GM12878 (cell line): Measurements from ENCODE around the gene GPRC5B. TPM values are rescaled to one million over a fixed set of nuclear protein-coding genes. Genes with fewer than 3 reads are reported as not detected.

Experiments used
- ATAC-seq: fragments of 200-7000 bp; cut with Tn5 transposase; 3 replicates; pipeline ENCODE4 v1.9.1; 2020; ENCODE audit warnings: mild to moderate bottlenecking, moderate library complexity
- BruUV-seq: library from RNA; stranded (reverse); fragments of 400-500 nt; replicated peaks from 2 replicates; lab custom pipeline; 2021; lab: Mats Ljungman, UMichigan
- CTCF ChIA-PET: fragments of 300-600 bp; sonication (Branson Sonifier 250); formaldehyde crosslinking; extraction: SDS; loops from one replicate; lab custom pipeline; 2021; ENCODE audit warnings: inconsistent platforms; lab: Yijun Ruan, JAX
- POLR2A ChIA-PET: fragments of 350-600 bp; formaldehyde crosslinking; extraction: SDS; loops from one replicate; lab custom pipeline; 2021; ENCODE audit warnings: inconsistent platforms; lab: Charles Lee
- RAD21 ChIA-PET: fragments of 300-600 bp; sonication (Branson Sonifier 250); formaldehyde crosslinking; loops from one replicate; lab custom pipeline; 2023; ENCODE audit warnings: antibody characterized with exemption; ENCODE audit not compliant: unreplicated experiment; lab: Charles Lee
- SMC1A ChIA-PET: fragments of 300-600 bp; sonication (Branson Sonifier 250); formaldehyde crosslinking; loops from one replicate; lab custom pipeline; 2023; ENCODE audit not compliant: unreplicated experiment, uncharacterized antibody; lab: Charles Lee
- DNase-seq: peaks from one replicate; pipeline ENCODE4 v3.0.0-alpha.2; 2011; ENCODE audit warnings: low read depth, low spot score
- FAIRE-seq: peaks from 3 replicates; lab custom pipeline; 2011; peaks lifted over from hg19 to GRCh38; lab: Jason Lieb, UNC
- H2AFZ ChIP-seq: 2 replicates; pipeline ENCODE4 v1.6.0; 2011; ENCODE audit warnings: low read depth, low read length, control low read depth; ENCODE audit not compliant: control insufficient read depth
- H3K27ac ChIP-seq: 2 replicates; pipeline ENCODE4 v1.5.1; 2011; ENCODE audit warnings: control low read depth; ENCODE audit not compliant: control insufficient read depth, insufficient read depth
- H3K27me3 ChIP-seq, 2 experiments: replicated peaks in 1 of 2; 2 replicates each; pipeline versions ENCODE4 v1.6.0 to v1.6.1; 2011; ENCODE audit warnings: low read length in 1 of 2; ENCODE audit not compliant: control insufficient read depth in 2 of 2, insufficient read depth in 2 of 2
- H3K36me3 ChIP-seq, 2 experiments: 2 replicates each; pipeline ENCODE4 v1.5.1; 2011; ENCODE audit warnings: low read length in 1 of 2; ENCODE audit not compliant: control insufficient read depth in 2 of 2, insufficient read depth in 2 of 2
- H3K4me1 ChIP-seq: 2 replicates; pipeline ENCODE4 v1.6.1; 2011; ENCODE audit warnings: mild to moderate bottlenecking, low read length, moderate library complexity, mixed read lengths; ENCODE audit not compliant: control insufficient read depth, insufficient read depth
- H3K4me2 ChIP-seq: 2 replicates; pipeline ENCODE4 v1.6.0; 2011; ENCODE audit warnings: control low read depth; ENCODE audit not compliant: control insufficient read depth, insufficient read depth
- H3K4me3 ChIP-seq: fragments of 200-600 bp; sonication (generic); 2 replicates; pipeline ENCODE4 v1.5.1; 2016
- H3K79me2 ChIP-seq: 2 replicates; pipeline ENCODE4 v1.6.0; 2011; ENCODE audit warnings: low read length; ENCODE audit not compliant: control insufficient read depth, insufficient read depth
- H3K9ac ChIP-seq: 2 replicates; pipeline ENCODE4 v1.8.0; 2011; ENCODE audit warnings: low read length, control low read depth, mixed read lengths; ENCODE audit not compliant: control insufficient read depth, insufficient read depth
- H3K9me3 ChIP-seq: replicated peaks from 3 replicates; pipeline ENCODE4 v1.5.1; 2011; ENCODE audit warnings: mild to moderate bottlenecking, low read length; ENCODE audit not compliant: control insufficient read depth, insufficient read depth
- H4K20me1 ChIP-seq: 2 replicates; pipeline ENCODE4 v1.6.0; 2011; ENCODE audit not compliant: control insufficient read depth, insufficient read depth
- DPF2 ChIP-seq: fragments of 450-650 bp; IDR thresholded peaks from 2 replicates; pipeline ENCODE4 v1.6.1; 2017; ENCODE audit warnings: mild to moderate bottlenecking
- MTA2 ChIP-seq: fragments of 450-650 bp; IDR thresholded peaks from 2 replicates; pipeline ENCODE4 v1.6.1; 2016; ENCODE audit warnings: low read depth, mild to moderate bottlenecking, moderate library complexity
- NFYA ChIP-seq: IDR thresholded peaks from 2 replicates; pipeline ENCODE4 v1.6.1; 2011; ENCODE audit warnings: low read depth, mild to moderate bottlenecking, low read length, improper control_type of control experiment, borderline replicate concordance
- RAD21 ChIP-seq: IDR thresholded peaks from 2 replicates; pipeline ENCODE4 v1.6.1; 2011; ENCODE audit warnings: mild to moderate bottlenecking, low read depth, low read length, moderate library complexity; ENCODE audit not compliant: insufficient read depth
- RELA ChIP-seq: fragments of 450-650 bp; IDR thresholded peaks from 2 replicates; pipeline ENCODE4 v1.8.0; 2014; ENCODE audit warnings: borderline replicate concordance; ENCODE audit not compliant: partially characterized antibody
- SIN3A ChIP-seq: IDR thresholded peaks from 2 replicates; pipeline ENCODE4 v1.6.1; 2012; ENCODE audit warnings: low read depth, low read length, improper control_type of control experiment
- SMC3 ChIP-seq: IDR thresholded peaks from 2 replicates; pipeline ENCODE4 v1.6.1; 2011; ENCODE audit warnings: low read length, improper control_type of control experiment, borderline replicate concordance
- USF2 ChIP-seq: IDR thresholded peaks from 2 replicates; pipeline ENCODE4 v1.6.1; 2011; ENCODE audit warnings: low read depth, low read length, improper control_type of control experiment, borderline replicate concordance
- WGBS: methylation state at CpG from one replicate; pipeline ENCODE4 v1.1.6; 2016; ENCODE audit warnings: low lambda C conversion rate; ENCODE audit not compliant: insufficient replicate concordance, insufficient coverage; ENCODE audit errors: missing lambda C conversion rate; 5-methylcytosine and 5-hydroxymethylcytosine counted together
- in situ Hi-C: fragments of 300-500 bp; cut with MboI; formaldehyde crosslinking; loops from 9 replicates; pipeline ENCODE4 v1.14.3; 2018; ENCODE audit warnings: mixed read lengths
- intact Hi-C: fragments of 100-400 bp; cut with micrococcal nuclease; formaldehyde crosslinking; loops from one replicate; pipeline ENCODE4 v1.14.2; 2022; ENCODE audit not compliant: unreplicated experiment
- polyA plus RNA-seq, 11 experiments: library from polyadenylated mRNA; depleted of rRNA in 4 of 11; unstranded in 6 of 11; stranded (reverse) in 5 of 11; fragments of >200 nt; fragmentation: Nextera tagmentation in 4 of 11; fragmentation: Illumina TruSeq in 1 of 11; extraction: Ambion mirVana in 4 of 11; extraction: Trizol in 1 of 11; gene quantifications; 1 replicate in 1 of 11; 2 replicates in 10 of 11; pipeline versions ENCODE4 v1.2.1 to v1.2.3, GENCODE V29; 2011 to 2016; ENCODE audit warnings: inconsistent platforms in 2 of 11, missing spikeins in 2 of 11, low read depth in 1 of 11
- total RNA-seq, 4 experiments: library from RNA; depleted of rRNA in 3 of 4; stranded (reverse); fragments of >200 nt in 3 of 4; fragmentation: Illumina TruSeq in 1 of 4; extraction: Trizol in 1 of 4; gene quantifications; 2 replicates each; pipeline versions ENCODE4 v1.2.1 to v1.2.3, GENCODE V29; 2013 to 2021
- TF ChIP-seq, protein P1 (sequence below): fragments of 450-650 bp; IDR thresholded peaks from 2 replicates; pipeline ENCODE4 v1.6.1; 2017; ENCODE audit warnings: low read depth, mild to moderate bottlenecking, moderate library complexity

Gene GPRC5B
- total and polyA plus RNA-seq, 10 of the 15 experiments (the other 5 are each of a cell fraction or from before 2014, with no cell fraction given): 0.01 to 0.42 (median 0.15) TPM; not detected in 2

GRCh38 chr16:19843371-19843770, 41.3 kb downstream of the GPRC5B start (continued):
- no peak for TF ChIP-seq USF2
- TF ChIP-seq RAD21: no peak
- TF ChIP-seq MTA2: no peak
- no peak for TF ChIP-seq SMC3
- TF ChIP-seq, protein P1, sequence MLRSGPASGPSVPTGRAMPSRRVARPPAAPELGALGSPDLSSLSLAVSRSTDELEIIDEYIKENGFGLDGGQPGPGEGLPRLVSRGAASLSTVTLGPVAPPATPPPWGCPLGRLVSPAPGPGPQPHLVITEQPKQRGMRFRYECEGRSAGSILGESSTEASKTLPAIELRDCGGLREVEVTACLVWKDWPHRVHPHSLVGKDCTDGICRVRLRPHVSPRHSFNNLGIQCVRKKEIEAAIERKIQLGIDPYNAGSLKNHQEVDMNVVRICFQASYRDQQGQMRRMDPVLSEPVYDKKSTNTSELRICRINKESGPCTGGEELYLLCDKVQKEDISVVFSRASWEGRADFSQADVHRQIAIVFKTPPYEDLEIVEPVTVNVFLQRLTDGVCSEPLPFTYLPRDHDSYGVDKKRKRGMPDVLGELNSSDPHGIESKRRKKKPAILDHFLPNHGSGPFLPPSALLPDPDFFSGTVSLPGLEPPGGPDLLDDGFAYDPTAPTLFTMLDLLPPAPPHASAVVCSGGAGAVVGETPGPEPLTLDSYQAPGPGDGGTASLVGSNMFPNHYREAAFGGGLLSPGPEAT: no peak

- ChIA-PET RAD21 (interaction anchor here (1.3 kb wide), 1 partner anchor 34 kb away, joined by 5 read pairs; no protein-coding TSS in a partner anchor), CTCF (no interaction called here), SMC1A (no interaction called here), POLR2A (no interaction called here)
- H3K4me2 ChIP-seq: no peak overlapping the region
- no peak overlapping the region for H3K4me3 ChIP-seq
- H3K36me3 ChIP-seq: no peaks in the 10 kb centered on the region
- H3K27ac ChIP-seq: no peak overlapping the region
- H4K20me1 ChIP-seq: no peaks in the 10 kb centered on the region
- H3K9ac ChIP-seq: no peak overlapping the region
- no peak for FAIRE-seq
- 16% methylated on average over 6 of the region's 6 CpGs for WGBS
- intact Hi-C loops (no loop called here), in situ Hi-C loops (no loop called here)
- ATAC-seq: no peak
- H3K4me1 ChIP-seq: no peaks in the 10 kb centered on the region
- no peak for DNase-seq
- no peaks in the 10 kb centered on the region for H3K27me3 ChIP-seq
- no peak overlapping the region for H2AFZ ChIP-seq
- H3K79me2 ChIP-seq: no peaks in the 10 kb centered on the region
- no peak for TF ChIP-seq RELA
- no peak for TF ChIP-seq NFYA
- TF ChIP-seq DPF2: no peak
- TF ChIP-seq SIN3A: no peak
- TF ChIP-seq, all 136 proteins: peak for 0
- BruUV-seq: no TSS peak
- H3K9me3 ChIP-seq: no peaks in the 10 kb centered on the region
These were observed 42.1 kb downstream of the GPRC5B start for GRCh38 chr16:19842426-19843157.
